Activated naive CD4-positive, alpha-beta T cell treated with anti-CD3 and anti-CD28 coated beads, Interleukin-2, amount 10 ng/mL, durations not matched to agents 7 days and 5 days (primary cell): ENCODE measurements around the gene BEST1.
"Not testable (repeated sequence)": the region's sequence is repeated elsewhere in the genome, so short reads cannot be mapped to it uniquely, and the experiment has no call there.

Experiments used
- CTCF ChIA-PET: fragments of 350-600 bp; sonication (Branson Sonifier 250); formaldehyde crosslinking; loops from one replicate; lab custom pipeline; 2021; ENCODE audit warnings: antibody characterized with exemption; lab: Charles Lee
- DNase-seq: peaks from one replicate; pipeline ENCODE4 v3.0.0-alpha.2; 2020
- H3K27ac Mint-ChIP-seq: one replicate; pipeline ENCODE4 v1.8.0; 2021; ENCODE audit warnings: mild to moderate bottlenecking, moderate library complexity, mixed read lengths
- H3K27me3 Mint-ChIP-seq: one replicate; pipeline ENCODE4 v1.8.0; 2021; ENCODE audit warnings: mild to moderate bottlenecking, mixed read lengths
- H3K36me3 Mint-ChIP-seq: one replicate; pipeline ENCODE4 v1.8.0; 2021; ENCODE audit warnings: mixed read lengths
- H3K4me1 Mint-ChIP-seq: one replicate; pipeline ENCODE4 v1.8.0; 2021; ENCODE audit warnings: mixed read lengths
- H3K4me3 Mint-ChIP-seq: one replicate; pipeline ENCODE4 v1.8.0; 2021; ENCODE audit warnings: mild to moderate bottlenecking, moderate library complexity, mixed read lengths
- H3K9me3 Mint-ChIP-seq: one replicate; pipeline ENCODE4 v1.8.0; 2021; ENCODE audit warnings: mixed read lengths

The BEST1 gene

DNA sequence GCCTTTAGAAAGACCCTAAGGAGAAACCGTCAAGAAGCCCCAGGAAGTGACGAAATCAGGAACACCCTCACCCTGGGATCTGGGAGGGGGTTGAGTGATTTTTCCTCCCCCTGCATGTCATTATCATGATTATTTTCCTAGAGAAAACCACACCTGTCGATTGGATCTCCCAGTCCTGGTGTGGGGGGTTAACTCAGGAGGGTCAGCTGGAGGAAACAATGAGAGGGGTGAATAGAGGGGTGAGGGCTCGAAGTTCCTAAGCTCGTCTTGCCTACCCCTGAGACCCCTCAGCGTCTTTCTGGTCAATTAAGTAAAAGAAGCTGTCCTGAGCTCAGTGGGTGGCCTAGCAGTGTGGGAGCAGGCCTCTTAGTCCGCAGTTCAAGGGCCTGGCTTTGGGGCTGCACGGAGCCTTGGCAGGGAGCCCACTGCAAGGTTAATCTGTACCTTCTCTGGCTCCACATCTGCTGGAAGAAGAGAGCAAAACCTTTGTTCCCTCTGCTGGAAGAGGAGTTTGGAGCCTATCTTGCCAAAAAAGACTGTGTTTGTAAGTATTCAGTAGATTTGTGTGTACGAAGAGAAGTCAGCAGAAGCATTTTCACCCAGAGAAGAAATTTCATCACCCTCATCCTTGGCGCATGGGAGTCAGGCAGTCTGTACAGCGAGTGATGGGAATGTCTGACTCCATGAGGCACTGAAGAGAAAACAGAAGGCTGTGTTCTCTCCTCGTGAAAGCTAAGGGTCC lies 51.5 kb downstream of the BEST1 start:
- Mint-ChIP-seq H3K36me3 (peaks cover 11% of the 10 kb centered on the region), H3K27ac (no peak overlapping the region), H3K27me3 (peaks cover 3% of the 10 kb centered on the region), H3K4me3 (no peak overlapping the region), H3K9me3 (peaks cover 15% of the 10 kb centered on the region), H3K4me1 (no peaks in the 10 kb centered on the region)
- no peak for DNase-seq
- CTCF ChIA-PET = no interaction called here

DNA sequence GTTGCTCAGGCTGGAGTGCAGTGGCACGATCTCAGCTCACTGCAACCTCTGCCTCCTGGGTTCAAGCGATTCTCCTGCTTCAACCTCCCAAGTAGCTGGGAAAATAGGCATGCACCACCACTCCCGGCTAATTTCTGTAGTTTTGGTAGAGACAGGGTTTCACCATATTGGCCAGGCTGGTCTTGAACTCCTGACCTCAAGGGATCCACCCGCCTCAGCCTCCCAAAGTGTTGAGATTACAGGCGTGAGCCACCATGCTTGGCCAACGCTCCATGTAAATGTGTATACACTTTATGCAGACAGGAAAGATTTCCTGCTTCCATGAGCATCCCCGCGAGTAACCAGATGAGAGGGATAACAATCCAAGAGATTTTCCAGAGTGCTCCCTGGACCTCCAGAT lies 52.1 kb downstream of the BEST1 start:
- H3K27ac Mint-ChIP-seq, CTCF ChIA-PET, H3K27me3 Mint-ChIP-seq, DNase-seq, H3K4me1 Mint-ChIP-seq, H3K4me3 Mint-ChIP-seq: not testable (repeated sequence)
- peaks cover 11% of the 10 kb centered on the region for H3K36me3 Mint-ChIP-seq
- H3K9me3 Mint-ChIP-seq = peaks cover 15% of the 10 kb centered on the region

DNA sequence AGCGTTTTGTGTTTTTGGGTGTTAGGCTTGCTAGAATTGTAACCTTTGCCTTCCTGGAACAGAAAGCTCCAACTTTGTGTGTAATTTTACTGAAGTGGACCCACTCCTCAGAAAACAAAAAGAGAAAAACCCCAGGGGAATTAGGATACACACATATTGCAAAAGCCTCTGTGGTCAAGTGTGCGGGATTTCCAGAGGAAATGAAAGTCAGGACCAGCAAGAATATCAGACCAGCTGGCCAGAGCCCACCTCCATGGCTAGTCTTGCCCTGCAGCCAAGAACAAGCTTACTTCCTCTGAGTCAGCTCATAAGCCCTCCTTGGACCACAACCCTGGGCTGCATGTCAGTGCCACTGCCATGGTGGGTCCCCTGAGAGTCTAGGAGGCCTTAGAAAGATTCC lies 54.3 kb downstream of the BEST1 start:
- H3K27ac Mint-ChIP-seq = no peak overlapping the region
- no peak overlapping the region for H3K4me3 Mint-ChIP-seq
- peaks cover 5% of the 10 kb centered on the region for H3K9me3 Mint-ChIP-seq
- H3K27me3 Mint-ChIP-seq = peaks cover 3% of the 10 kb centered on the region
- no peaks in the 10 kb centered on the region for H3K4me1 Mint-ChIP-seq
- CTCF ChIA-PET = no interaction called here
- peaks cover 1% of the 10 kb centered on the region for H3K36me3 Mint-ChIP-seq
- DNase-seq = no peak

DNA sequence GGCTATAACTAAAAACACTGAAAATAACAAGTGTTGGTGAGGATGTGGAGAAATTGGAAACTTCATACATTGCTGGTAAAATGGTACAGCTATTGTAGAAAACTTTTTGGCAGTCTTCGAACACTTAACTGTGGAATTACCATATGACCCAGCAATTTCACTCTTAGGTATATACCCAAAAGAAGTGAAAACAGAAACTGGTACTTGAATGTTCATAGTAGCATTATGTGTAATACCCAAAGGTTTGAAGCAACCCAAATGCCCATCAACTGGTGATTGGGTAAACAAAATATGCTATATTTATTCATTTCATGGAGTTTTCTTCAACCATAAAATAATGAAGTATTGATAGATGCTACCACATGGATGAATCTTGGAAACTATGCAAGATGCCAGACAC lies 58.0 kb downstream of the BEST1 start:
- no peaks in the 10 kb centered on the region for H3K36me3 Mint-ChIP-seq
- DNase-seq = no peak
- no peak overlapping the region for H3K4me3 Mint-ChIP-seq
- H3K9me3 Mint-ChIP-seq = no peaks in the 10 kb centered on the region
- H3K27ac Mint-ChIP-seq = no peak overlapping the region
- CTCF ChIA-PET = no interaction called here
- peaks cover 14% of the 10 kb centered on the region for H3K27me3 Mint-ChIP-seq
- peaks cover 2% of the 10 kb centered on the region for H3K4me1 Mint-ChIP-seq

DNA sequence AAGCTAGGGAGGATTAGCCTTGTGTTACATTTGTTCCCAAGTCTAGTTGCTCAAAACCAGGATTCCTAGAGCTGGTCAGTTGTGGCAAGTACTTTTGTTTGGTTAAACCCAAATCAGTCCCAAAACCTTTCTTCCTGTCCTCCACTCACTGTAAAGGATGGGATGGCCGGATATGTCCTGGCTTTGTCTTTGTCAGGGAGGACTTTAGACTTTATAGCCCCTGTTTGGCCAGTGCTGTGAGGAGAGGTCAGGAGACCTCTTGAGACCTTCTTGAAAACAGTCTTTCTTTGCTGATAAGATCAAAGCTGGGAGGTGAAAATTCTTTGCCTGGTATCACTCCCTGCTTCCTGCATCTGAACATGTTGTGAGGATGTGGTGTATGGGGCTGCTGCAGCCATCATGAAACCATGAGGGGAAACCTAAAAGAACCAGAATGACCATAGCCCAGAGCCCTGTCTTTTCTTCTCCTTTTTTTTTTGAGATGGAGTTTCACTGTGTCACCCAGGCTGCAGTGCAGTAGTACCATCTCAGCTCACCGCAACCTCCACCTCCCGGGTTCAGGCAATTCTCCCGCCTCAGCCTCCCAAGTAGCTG lies 60.9 kb downstream of the BEST1 start:
- Mint-ChIP-seq H3K4me1 (peaks cover 2% of the 10 kb centered on the region), H3K36me3 (no peaks in the 10 kb centered on the region), H3K27me3 (peaks cover 11% of the 10 kb centered on the region), H3K27ac (no peak overlapping the region), H3K9me3 (no peaks in the 10 kb centered on the region), H3K4me3 (no peak overlapping the region)
- CTCF ChIA-PET = no interaction called here
- no peak for DNase-seq

DNA sequence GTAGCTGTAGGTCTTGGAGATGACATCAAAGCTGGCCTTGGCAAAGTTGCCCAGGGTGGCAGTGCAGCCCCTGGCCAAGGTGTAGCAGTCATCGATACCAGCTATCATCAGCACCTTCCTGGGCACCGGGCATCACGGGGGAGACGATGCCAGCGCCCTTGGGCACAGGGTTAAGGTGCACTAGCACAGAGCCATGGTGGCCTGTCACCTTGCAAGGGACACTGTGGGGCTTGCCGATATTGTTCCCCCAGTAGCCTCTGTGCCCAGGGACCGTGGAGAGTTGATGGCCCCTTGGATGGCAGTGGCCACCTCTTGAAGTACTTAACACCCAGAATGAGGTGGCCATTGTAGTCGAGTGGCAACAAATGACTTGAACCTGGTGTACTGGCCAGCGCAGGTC lies 61.7 kb downstream of the BEST1 start:
- Mint-ChIP-seq H3K27me3 (peaks cover 11% of the 10 kb centered on the region), H3K4me1 (peaks cover 2% of the 10 kb centered on the region), H3K27ac (no peak overlapping the region), H3K36me3 (no peaks in the 10 kb centered on the region), H3K9me3 (no peaks in the 10 kb centered on the region), H3K4me3 (no peak overlapping the region)
- CTCF ChIA-PET = no interaction called here
- DNase-seq = no peak

DNA sequence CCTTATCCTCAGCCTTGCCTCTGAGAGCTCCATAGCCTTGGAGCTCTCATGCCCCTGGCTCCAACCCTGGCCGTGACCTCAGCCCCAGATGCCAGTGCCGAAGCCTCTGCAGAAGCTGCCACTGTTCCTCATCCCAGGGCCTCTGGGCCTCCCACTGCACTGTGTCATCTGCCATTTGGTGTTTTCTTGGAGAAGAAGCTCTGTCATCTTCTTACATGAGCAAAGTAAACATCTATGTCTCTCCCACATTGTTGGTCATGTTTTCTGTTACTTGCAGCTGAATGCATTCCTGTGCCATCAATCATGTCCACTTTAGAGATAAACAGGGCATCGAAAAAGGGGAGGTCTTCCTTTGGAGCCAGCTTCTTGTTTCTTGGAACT lies 62.3 kb downstream of the BEST1 start:
- H3K27me3 Mint-ChIP-seq = peaks cover 11% of the 10 kb centered on the region
- peaks cover 2% of the 10 kb centered on the region for H3K4me1 Mint-ChIP-seq
- H3K27ac Mint-ChIP-seq = no peak overlapping the region
- CTCF ChIA-PET = interaction anchor here (1.0 kb wide), 1 partner anchor 114 kb away, joined by 3 read pairs; no protein-coding TSS in a partner anchor
- H3K4me3 Mint-ChIP-seq = no peak overlapping the region
- DNase-seq = no peak
- H3K36me3 Mint-ChIP-seq = no peaks in the 10 kb centered on the region
- H3K9me3 Mint-ChIP-seq = no peaks in the 10 kb centered on the region

DNA sequence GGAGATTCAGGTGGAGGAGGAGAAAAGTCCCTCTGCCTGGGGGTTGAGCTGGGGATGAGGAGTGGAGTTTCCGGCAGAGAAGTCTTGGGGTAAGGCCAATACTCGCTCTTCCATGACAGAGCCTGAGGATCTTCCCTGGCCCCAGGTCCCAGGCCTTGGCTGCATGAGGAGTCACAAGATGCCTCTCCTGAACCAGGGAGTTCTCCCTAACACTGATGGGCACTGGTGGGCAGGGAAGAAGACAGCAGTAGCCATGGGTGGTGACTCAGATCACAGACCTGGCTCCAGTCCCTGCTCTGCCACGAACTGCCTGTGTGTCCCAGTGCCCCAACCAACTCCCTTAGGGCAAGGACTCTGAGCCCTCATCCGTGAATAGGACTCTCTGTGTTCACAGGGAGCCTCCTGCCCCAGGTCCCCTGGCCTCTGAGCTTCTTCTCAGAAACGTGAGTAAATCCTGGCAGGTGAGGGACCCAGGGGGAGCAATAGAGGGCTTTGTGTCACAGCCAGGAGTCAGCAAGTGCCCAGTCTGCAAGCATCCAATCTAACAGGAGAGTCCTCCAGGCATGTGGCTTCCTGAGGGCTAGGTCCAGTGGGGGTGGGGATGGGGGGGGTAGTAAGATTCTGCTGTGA lies 62.8 kb downstream of the BEST1 start:
- Mint-ChIP-seq H3K9me3 (no peaks in the 10 kb centered on the region), H3K36me3 (no peaks in the 10 kb centered on the region), H3K27me3 (peaks cover 11% of the 10 kb centered on the region), H3K4me1 (peaks cover 2% of the 10 kb centered on the region), H3K4me3 (no peak overlapping the region), H3K27ac (no peak overlapping the region)
- DNase-seq = no peak
- CTCF ChIA-PET = interaction anchor here (1.0 to 1.6 kb wide), 2 partner anchors 66 to 115 kb away, joined by 3 read pairs; no protein-coding TSS in a partner anchor
